Activated CD4-positive, CD25-positive, alpha-beta regulatory T cell treated with anti-CD3 and anti-CD28 coated beads, Interleukin-2, amount 50 U/mL, for 16 hours (primary cell): ENCODE results near the gene CDS1.
"Not testable (repeated sequence)": the region's sequence is repeated elsewhere in the genome, so short reads cannot be mapped to it uniquely, and the experiment has no call there.

Source experiments
- DNase-seq: peaks from one replicate; pipeline ENCODE4 v3.0.0-alpha.2; 2020; ENCODE audit warnings: low read depth, low spot score

CDS1 gene

DNA sequence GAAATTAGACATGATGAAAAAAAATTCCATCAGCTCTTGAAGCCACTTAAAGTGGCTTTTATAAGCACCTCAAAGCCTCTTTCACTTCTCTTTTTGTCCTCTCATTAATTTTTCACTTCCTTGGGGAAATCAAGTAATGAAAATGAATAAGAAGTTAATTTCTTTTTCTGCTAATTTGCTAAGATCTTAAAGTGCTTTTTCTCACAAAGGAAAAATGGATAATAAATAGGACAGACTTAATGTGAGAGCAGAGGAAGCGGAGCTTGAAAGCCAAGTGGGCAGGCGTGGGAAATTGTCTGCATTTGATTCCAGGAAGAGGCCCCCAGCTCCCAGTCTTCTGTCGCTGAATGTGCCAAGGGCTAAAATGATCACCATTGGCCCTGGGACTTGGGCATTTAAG is 28.6 kb downstream of the CDS1 start:
- no peak for DNase-seq

DNA sequence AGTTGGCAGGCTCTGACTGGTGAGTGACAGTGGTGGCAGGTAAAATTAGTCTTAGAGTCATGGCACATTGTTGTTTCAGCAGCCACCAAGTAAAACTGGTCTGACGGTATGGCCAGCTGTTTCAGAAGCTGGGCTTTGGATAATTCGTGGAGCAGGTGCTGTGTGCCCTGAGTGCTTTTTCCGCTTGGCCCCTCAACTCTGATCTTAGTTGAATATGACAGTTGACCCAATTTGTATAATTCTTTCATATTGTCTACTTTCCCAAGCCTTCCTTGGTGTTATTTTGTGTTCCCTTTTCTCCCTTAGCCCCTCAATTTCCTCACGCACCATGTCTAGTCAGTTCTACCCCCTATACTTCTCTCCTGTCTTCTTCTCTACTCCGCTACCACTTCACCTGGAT is 32.0 kb downstream of the CDS1 start:
- DNase-seq: no peak

DNA sequence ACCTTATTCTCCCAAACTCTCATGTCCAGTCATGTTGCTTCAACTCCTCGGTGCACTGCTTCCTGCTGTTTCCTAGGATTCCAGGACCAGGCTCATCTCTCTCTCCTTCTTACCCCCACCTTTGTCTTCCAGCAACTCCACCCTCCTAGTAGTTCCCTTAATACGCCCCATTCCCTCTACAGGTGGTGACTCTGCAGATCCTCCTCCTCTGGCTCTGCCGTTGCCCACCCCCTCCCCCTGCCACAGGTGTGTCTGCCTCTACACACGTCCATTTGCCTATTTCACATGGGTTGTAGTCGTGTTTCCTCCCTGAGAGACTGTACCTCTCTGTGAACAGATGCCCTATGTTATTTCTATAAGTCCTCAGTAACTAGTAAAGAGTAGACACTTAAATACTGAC is 32.4 kb downstream of the CDS1 start:
- no peak for DNase-seq

DNA sequence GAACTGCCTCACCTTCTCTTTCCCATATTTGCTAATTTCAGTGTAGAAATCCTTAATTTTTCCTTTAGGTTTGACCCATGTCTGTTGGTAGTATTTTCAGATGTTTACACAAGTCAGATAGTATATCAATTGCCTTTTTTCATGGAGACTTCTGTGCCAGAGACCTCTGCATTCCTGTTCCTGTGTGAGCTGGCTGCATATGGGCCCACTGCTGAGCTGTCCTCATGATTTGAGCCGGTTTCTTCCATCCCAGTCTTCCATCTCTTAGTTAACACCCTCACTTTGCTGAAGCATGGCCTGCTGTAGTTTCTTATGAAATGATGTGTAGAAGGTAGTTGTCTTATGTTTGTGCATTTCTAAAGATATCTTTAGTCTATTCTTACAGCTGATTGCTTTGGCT is 40.0 kb downstream of the CDS1 start:
- no peak for DNase-seq

DNA sequence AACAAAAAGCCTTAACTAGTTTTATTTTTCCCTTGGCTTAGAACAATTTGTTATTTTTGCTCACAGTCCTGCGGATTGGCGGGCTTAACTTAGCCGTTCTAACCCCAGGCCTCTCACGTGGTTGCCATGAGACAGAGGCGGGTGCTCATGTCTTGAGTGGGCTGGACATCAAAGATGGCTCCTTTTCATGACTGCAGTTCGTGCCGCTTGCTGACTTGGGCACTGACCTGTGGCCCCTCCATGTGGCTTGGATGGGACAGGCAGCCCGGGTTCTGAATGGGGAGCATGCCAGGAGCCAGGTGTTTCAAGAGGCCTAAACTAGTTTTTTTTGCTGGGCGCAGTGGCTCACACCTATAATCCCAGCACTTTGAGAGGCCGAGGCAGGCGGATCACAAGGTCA is 40.7 kb downstream of the CDS1 start:
- DNase-seq: no peak

DNA sequence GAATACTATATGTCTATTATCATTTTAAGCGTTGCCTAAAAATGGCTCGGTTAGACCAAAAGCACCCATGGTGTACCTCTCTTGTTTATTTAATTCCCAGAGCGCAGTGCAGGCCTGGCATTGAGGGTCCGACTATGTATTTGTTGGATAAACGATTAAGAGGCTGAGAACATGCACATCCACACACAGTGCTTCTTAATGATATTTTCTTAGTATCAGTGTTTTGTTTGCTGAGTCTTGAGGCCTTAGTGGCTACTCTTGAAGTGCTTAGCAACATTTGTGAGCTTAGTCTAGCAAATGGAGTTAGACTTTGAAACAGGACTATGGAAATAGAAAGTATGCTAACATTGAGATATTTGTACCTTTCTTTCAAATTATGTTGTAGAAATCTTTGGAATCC is 43.7 kb downstream of the CDS1 start:
- no peak for DNase-seq

DNA sequence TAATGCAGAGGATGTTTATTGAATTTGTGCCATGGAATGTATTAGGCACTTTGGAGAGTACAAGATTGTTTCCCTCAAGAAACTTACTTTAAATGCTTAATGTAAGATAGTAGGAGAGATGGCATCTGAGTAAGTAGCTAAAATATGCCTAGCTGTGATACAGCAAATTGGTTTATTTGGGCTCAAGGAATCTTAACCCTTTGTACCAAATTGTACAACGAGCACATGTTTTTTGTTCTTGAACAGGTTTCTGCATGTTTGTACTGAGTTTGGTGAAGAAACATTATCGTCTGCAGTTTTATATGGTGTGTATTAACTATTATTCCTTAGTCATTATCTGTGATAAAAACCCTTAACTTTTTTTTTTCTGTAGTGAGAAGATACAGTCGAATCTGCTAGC is 48.6 kb downstream of the CDS1 start:
- no peak for DNase-seq

DNA sequence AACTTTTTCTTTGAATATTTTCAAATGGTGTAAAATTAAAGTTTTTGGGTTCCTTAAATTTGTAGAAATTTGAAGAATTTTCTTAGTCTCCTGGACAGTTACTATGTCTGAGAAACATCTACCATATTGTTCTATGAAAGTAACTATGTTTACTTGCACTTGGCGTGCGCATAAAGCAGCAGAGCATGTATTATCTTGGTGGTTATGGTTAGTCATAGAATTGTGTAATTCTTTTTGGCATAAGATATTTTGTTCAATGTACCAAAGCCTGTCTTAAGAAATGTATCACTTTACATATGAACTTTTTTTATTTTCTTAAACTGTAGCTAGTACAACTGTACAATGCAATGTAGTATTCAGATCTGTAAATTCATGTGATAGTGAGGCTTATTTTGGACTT is 49.2 kb downstream of the CDS1 start:
- no peak for DNase-seq

DNA sequence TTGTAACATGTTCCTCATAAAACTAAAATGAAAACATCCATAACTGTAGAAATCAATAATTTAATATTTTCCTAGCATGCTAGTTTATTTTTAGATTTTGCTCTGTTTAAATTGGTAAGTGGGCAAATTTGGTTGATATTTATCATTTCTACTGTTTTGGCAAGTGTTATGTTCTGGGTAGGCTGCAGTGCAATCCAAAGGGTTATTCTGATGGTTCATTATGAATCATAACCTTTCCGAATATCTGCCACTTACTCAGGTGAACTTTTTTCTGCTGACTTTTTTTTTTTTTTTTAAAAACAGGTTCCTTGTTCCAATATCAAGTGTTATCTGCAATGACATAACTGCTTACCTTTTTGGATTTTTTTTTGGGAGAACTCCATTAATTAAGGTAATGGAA is 52.0 kb downstream of the CDS1 start:
- no peak for DNase-seq

DNA sequence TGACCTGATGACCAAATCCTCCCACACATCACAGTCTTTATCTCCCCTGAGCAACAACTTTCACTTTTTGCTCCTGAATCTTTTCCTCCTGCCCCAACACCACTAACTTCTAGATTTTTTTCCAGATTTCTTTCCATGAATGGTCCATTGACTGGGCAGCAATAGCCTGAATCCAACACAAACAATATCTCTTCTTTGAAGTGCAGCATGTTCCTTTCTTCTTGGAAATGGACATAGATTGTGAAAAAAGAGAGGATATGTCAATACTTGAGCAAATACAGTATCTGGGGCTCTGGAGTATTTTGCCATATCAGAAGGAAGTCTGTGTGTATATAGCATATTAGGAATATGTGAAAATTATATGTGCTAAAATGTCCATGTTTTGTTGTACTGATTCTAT is 55.2 kb downstream of the CDS1 start:
- DNase-seq: no peak

DNA sequence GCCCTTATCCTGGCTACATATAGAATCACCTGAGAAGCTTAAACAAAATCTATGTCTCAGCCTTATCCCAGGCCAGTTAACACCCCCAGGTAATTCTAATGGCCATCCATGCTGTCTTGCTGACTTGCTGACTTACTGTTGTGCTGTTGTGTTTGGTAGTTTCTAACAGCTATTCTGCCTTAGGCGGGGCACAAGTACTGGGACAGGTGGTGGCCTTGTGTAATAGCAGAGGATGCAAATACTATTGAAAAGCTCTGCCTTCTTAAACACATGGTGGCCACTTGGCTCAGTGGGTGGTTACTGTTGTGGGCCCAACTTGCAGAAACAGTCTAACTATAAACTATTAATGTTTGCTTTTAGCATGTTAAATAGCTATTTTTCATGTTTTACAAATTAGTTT is 56.2 kb downstream of the CDS1 start:
- no peak for DNase-seq

DNA sequence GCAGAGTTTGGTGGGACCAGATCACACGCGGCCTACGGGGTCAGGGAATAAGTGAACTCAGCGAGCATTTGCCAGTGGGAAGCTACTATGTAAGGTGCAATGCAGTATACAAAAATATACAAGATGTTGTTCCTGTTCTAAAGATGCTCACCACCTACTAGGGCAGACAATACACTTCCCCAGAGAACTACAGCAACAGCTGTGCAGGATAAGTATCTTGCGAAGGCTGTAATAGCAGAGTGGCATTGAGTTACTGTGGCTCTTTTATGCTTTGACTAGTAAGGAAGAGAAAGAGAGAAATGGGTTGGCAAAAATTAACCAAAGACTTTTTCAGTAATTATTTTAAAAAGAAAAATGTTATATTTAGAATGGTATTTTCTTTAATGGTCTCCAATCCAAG is 61.2 kb downstream of the CDS1 start:
- DNase-seq: no peak

DNA sequence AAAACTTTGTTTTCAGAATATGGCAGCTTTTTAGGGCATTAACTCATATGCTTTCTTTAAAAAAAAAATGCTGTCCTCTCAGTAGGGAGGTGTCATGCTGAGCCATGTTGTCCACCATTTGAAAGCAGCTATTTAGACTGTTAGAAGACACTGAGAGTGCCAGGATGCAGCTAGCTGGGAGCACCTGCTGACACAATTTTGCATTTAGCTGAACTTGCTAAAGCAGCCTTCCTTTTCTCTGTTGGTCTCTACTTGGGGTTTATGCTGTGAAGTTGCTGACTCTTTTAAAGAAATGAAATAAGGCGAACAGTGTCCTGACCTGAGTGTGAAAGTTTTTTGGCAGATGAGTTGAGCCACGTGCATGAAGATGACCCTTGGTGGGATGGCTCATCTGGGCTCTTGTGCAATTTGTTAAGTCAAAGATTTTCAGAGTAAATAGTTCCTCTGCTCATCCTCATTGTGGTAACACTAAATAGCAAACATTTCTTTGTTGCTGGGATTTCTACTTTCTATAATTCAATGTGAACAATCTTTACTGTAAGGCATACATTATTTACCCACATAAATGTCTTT is 64.5 kb downstream of the CDS1 start:
- DNase-seq: no peak

DNA sequence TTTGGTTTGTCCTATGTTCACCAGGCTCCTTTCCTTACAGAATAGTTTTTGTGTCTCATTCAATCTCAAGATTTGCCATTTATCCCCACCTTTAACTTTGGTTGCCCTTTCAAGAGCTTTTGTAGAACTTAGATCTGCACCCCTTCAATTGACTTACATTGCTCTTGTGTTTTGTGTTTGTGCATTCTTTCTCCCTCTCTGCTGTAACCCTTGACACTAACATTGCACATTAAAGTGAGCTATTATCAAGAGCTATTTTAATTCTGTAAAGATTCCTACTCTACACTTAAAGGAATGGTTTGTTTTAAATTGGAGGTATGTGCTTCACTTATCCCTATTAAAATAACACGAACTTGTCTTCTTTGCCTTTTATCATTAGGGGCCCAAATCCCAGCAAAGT is 65.3 kb downstream of the CDS1 start:
- DNase-seq: no peak

DNA sequence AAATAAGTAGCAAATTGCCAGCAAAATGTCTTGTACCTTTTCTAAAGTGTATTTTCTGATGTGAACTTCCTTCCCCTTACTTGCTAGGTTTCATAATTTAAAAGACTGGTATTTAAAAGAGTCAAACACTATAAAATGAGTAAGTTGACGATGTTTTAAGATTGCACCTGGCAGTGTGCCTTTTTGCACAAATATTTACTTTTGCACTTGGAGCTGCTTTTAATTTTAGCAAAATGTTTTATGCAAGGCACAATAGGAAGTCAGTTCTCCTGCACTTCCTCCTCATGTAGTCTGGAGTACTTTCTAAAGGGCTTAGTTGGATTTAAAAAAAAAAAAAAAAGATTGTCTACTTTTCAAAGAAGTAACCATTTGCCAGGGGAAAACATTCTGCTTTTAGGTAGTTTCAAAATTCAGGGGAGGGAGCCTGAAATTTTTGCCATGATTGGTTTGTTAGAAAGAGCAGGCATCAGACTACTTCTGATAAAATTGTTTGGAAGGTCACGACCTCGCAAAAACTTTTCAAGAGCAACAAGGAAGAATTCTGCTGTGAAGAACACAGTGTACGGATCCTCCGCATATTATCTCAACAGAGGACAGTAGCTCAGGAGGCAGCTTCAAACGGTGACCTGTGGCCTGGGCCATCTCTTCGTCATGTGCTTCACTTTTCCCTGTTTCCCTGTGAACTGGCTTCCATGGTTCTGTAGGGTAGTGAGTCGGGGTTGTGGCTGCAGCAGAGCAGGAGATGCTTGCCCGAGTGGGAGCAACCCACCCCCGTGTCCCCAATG is 66.1 kb downstream of the CDS1 start:
- DNase-seq: no peak

DNA sequence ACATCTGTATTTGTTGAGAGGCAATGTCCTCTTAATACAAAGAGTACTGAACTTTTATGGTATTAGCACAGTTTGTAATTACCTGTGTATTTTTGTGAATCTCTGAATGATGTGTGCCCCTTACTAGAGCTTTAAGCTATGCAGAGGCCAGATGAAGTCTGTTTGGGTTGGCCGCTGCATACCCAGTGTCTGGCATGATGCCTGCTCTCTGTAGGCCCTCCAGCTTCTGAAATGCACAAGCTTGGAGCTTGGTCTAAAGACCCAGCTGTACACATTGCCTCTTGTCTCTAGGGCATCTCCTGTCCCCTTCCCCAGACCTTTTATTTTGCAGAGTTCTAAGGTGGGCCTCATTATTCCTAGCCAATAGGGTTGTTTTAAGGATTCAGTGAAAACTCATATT is 68.6 kb downstream of the CDS1 start:
- no peak for DNase-seq

DNA sequence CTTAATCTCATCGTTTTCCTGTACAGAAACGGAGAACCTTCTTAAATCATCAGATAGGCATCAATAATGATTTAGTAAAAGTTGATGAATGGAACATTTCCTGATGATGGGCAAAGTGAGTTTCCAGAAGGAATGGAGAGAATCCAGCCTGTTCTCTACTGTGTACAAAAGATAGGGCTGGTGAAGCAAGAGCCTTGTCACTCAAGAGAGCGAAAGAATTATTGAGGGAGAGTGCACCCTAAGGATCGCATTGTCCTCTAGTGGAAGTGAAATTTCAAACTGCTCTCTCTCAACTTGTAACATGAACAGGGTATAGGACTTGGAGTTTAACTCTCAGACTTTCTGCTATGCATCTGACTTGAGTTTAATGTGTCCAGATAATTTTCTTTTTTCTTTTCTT is 69.6 kb downstream of the CDS1 start:
- no peak for DNase-seq

DNA sequence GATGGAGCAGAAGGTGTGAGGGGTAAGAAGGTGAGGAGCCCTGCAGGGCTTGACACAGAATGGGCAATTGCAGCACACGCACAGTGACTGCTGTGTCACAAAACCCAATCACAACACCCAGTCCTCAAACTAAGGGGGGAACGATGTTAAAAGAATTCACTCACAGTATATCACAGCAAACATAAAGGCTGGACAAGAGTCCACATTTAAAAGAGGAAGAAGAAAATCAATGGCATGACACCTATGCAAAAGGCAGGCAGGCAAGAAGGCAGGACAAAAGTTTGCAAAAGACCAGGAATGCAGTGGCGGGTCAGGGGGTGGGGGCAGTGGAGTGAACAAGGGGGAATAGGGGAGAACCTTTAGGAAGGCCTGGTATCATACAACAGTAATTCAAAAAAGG is 77.7 kb downstream of the CDS1 start:
- DNase-seq: no peak

DNA sequence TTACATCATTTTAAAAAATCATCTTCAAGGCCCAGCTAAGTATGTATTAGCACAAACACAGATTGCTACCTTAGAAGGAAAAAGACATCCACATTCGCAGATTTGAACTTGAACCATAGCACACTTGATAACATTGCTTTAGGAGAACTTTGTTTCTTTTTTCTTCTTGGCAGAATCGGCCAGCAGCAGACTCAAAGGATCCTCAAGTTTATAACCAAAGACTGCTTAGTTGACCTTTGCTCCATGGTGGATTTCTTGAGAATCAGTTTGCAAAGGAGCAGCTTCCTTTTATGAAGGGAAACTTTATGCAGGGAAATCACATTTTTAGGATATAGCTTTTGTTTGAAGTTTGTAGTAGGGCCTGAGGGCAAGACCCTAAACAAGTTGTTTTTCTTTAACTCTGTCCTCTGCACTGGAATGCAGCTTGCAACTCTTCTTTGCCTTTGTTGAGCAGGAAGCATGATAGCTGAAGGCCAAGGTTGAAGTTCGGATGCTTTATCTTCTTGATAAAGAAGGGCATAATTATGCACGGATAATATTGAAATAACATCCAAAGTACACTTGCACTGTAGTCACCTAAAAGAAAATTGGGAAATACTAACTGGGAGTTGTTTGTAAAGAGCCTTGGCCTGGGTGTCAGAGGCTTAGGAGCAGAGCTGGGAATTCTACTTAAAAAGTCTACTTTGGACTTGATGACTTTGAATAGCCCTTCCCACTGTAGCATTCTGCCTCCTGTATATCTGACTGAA is 78.4 kb downstream of the CDS1 start:
- no peak for DNase-seq

DNA sequence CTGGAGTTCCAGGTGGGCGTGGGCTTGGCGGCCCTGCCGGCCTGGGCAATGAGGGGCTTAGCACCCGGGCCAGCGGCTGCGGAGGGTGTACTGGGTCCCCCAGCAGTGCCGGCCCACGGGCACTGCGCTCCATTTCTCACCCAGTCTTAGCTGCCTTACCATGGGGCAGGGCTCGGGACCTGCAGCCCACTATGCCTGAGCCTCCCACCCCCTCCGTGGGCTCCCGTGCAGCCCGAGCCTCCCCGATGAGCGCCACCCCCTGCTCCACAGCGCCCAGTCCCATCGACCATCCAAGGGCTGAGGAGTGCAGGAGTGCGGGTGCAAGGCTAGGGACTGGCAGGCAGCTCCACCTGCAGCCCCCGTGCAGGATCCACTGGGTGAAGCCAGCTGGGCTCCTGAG is 81.8 kb downstream of the CDS1 start:
- not testable (repeated sequence) for DNase-seq

DNA sequence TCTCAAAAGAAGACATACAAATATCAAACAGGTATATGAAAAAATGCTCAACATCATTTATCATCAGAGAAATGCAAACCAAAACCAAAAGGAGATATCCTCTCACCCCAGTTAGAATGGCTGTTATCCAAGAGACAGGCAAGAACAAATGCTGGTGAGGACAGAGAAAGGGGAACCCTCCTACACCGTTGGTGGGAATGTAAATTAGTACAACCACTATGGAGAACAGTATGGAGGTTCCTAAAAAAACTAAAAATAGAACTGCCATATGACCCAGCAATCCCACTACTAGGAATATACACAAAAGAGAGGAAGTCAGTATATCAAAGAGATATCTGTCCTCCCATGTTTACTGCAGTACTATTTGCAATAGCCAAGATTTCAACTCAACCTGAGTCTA is 83.5 kb downstream of the CDS1 start:
- no peak for DNase-seq

DNA sequence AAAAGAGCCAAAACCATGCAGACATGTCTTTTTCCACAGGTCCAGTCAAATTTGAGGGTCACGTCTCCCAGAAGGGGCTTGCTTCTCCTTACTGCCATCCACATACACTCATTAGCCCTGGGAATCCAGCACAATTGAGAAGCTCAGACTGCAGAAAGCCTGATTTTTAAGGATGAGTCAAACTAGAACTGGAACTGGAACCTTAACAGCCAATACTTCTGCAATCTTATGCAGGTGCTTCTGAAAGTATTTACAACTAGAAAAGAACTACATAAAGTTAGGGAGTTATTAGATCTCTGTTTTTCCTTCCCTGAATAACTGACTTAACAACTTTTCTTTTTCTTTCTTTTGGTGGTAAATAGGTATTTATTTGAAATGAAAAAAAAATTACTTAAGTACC is 86.3 kb downstream of the CDS1 start:
- no peak for DNase-seq

DNA sequence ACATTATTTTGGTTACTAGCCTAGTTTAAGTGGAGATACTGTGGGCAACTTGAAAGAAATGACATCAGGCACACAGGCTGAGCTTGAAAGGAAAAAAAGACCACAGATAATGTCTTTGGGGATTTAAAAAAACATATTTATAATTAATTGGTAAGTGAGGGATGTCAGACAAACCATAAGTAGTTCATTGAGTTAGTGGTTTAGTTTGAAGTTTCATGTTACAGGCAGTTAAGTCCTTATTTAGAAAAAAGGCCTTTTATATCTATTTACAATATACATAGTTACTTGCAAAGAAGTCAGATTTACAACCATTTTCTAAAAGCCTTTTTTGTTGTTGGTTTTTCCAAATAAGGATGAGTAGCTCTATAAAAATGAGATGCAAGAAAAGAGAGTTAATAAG is 89.2 kb downstream of the CDS1 start:
- no peak for DNase-seq
